Esophagus squamous epithelium (tissue), 4 donors: ENCODE data around the gene SMIM22.

Source experiments
- CTCF ChIP-seq, 6 experiments: fragments of 450-650 bp in 4 of 6; fragments of 200-600 bp in 2 of 6; sonication (generic) in 2 of 6; IDR thresholded peaks; one replicate each; pipeline ENCODE4 v1.5.1; 2016 to 2019; ENCODE audit warnings: antibody characterized with exemption in 6 of 6, mild to moderate bottlenecking in 4 of 6, moderate library complexity in 4 of 6
- POLR2A ChIP-seq, 4 donors: fragments of 450-650 bp; IDR thresholded peaks; one replicate each; pipeline ENCODE4 v1.6.1; 2017; ENCODE audit warnings: antibody characterized with exemption in 4 of 4, mild to moderate bottlenecking in 4 of 4, moderate library complexity in 3 of 4

GRCh38 chr16:4840984-4841383 is 45.8 kb downstream of the SMIM22 start:
- TF ChIP-seq POLR2A (IDR thresholded peaks at IDR 0.05) (no peak), CTCF (IDR thresholded peaks at IDR 0.05) (no peak)
